ENCODE results near the gene SPOCK3. TPM values are rescaled to one million over a fixed set of nuclear protein-coding genes. Genes with fewer than 3 reads are reported as not detected.
"Not testable (repeated sequence)": the region's sequence is repeated elsewhere in the genome, so short reads cannot be mapped to it uniquely, and the experiment has no call there.

The SPOCK3 gene
- total RNA-seq, 2 experiments from 2014 or later: not detected

DNA sequence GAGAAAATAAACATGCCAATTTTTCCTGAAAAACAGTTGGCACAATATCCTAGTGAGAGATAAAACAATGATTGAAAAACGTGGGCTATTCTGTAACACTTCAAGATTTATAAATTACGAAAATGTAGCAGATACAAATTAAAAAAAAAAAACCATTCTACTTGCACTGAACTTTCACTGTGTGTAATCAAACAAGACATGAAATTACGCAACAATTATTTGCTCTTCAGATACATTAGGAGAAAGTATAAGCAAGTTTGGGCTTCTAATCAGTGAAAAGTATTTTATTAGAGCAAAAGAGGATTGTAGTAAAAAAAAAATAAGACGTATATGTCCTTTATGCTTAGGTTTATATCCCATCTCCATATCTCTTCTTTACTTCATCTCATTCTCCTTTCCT, 320.4 kb downstream of the SPOCK3 start:
- Mint-ChIP-seq H3K27ac (no peak overlapping the region), H3K9me3 (ENCODE audit: low read depth) (no peaks in the 10 kb centered on the region), H3K36me3 (ENCODE audit: low read depth) (no peaks in the 10 kb centered on the region), H3K27me3 (no peaks in the 10 kb centered on the region), H3K4me1 (no peaks in the 10 kb centered on the region), H3K4me3 (no peak overlapping the region)
- ChIA-PET CTCF (no interaction called here), POLR2A (no interaction called here)
- DNase-seq (no peak), ATAC-seq (no peak)
- intact Hi-C loops (cut with DNase I, micrococcal nuclease): no loop called here

- Mint-ChIP-seq H3K4me1 (no peaks in the 10 kb centered on the region), H3K27ac (no peak overlapping the region), H3K27me3 (no peaks in the 10 kb centered on the region), H3K36me3 (ENCODE audit: low read depth) (no peaks in the 10 kb centered on the region), H3K9me3 (ENCODE audit: low read depth) (peaks cover 3% of the 10 kb centered on the region), H3K4me3 (no peak overlapping the region)
- POLR2A ChIA-PET: no interaction called here
- intact Hi-C loops (cut with DNase I, micrococcal nuclease): no loop called here
- ATAC-seq (no peak), DNase-seq (no peak)
- CTCF ChIA-PET: no interaction called here
Observed at GRCh38 chr4:166903408-166903807, 330.9 kb downstream of the SPOCK3 start.

DNA sequence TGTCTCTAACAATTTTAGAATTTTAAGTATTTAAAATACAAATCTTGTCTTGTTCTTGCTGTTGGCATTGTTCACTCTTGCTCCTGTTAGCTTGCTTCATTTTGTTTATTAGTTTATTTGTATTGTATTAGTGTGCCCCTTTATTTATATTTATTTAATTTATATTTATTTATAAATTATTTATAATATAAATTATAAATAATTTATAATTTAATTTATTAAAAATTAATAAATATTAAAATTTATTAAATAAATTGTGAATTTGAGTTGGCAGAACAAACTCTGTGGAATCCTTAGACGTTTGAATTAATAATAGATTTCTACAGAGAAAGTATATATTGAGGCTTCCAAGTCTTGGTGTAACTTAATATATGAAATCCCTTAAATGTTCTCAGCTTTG, 331.4 kb downstream of the SPOCK3 start:
- Mint-ChIP-seq H3K27me3 (no peaks in the 10 kb centered on the region), H3K4me3 (no peak overlapping the region)

DNA sequence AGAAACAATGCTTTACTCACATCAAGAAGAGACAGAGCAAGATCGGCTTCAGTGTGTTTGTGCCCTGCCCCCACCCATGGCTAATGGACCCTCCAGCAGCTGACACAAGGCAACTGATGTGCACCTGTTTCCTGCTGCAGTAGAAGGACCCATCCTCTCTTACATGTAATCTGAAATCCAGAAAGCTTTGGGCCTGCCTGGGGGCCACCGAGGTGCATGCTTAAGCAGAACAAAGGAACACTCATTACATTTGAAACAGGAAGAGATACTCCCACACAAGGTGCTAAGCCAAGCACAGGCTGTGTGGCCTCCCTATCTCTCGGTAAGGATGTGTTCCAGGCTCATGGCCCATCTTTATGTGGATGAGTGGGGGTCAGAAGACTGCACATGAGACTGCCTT, 338.0 kb downstream of the SPOCK3 start:
- Mint-ChIP-seq H3K4me1 (no peaks in the 10 kb centered on the region), H3K27ac (no peak overlapping the region), H3K9me3 (ENCODE audit: low read depth) (peaks cover 7% of the 10 kb centered on the region), H3K4me3 (no peak overlapping the region), H3K27me3 (no peaks in the 10 kb centered on the region), H3K36me3 (ENCODE audit: low read depth) (no peaks in the 10 kb centered on the region)
- no peak for DNase-seq
- intact Hi-C loops (cut with DNase I, micrococcal nuclease): no loop called here
- ChIA-PET POLR2A (no interaction called here), CTCF (no interaction called here)
- no peak for ATAC-seq

More for the DNA sequence above, 331.4 kb downstream of the SPOCK3 start:
- Mint-ChIP-seq H3K4me1 (no peaks in the 10 kb centered on the region), H3K36me3 (ENCODE audit: low read depth) (no peaks in the 10 kb centered on the region), H3K27ac (no peak overlapping the region), H3K9me3 (ENCODE audit: low read depth) (peaks cover 5% of the 10 kb centered on the region)
- ChIA-PET POLR2A (no interaction called here), CTCF (no interaction called here)
- DNase-seq: no peak
- ATAC-seq: no peak
- intact Hi-C loops (cut with DNase I, micrococcal nuclease): no loop called here

DNA sequence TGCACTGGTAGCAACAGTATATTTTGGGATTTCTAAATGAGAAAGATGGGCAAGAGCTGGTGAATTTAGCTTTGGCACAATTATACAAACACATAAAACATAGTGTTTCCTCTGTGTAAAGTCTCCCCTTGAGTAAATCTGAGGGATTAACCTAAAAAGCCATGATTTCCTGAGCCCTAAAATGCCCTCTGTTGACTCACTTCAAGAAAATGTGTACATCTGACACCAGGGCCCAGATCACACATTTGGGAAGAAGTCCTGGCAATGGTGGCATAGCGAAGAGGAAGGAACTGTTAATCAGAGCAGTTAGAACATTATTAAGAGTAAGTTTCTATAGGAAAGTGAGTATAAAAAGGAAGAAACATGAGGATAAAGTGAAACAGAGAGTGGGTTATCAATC, 338.5 kb downstream of the SPOCK3 start:
- intact Hi-C loops (cut with DNase I, micrococcal nuclease): no loop called here
- peaks cover 7% of the 10 kb centered on the region for H3K9me3 Mint-ChIP-seq (ENCODE audit: low read depth)
- no peaks in the 10 kb centered on the region for H3K27me3 Mint-ChIP-seq
- ATAC-seq (no peak), DNase-seq (no peak)
- H3K4me1 Mint-ChIP-seq: no peaks in the 10 kb centered on the region
- ChIA-PET CTCF (no interaction called here), POLR2A (no interaction called here)
- no peak overlapping the region for H3K4me3 Mint-ChIP-seq
- H3K27ac Mint-ChIP-seq: no peak overlapping the region
- no peaks in the 10 kb centered on the region for H3K36me3 Mint-ChIP-seq (ENCODE audit: low read depth)

GRCh38 chr4:166887457-166887856, 346.8 kb downstream of the SPOCK3 start:
- no peaks in the 10 kb centered on the region for H3K27me3 Mint-ChIP-seq
- no peaks in the 10 kb centered on the region for H3K9me3 Mint-ChIP-seq (ENCODE audit: low read depth)
- no peaks in the 10 kb centered on the region for H3K4me1 Mint-ChIP-seq
- DNase-seq (no peak), ATAC-seq (no peak)
- no peak overlapping the region for H3K4me3 Mint-ChIP-seq
- CTCF ChIA-PET: no interaction called here
- H3K36me3 Mint-ChIP-seq (ENCODE audit: low read depth): no peaks in the 10 kb centered on the region
- POLR2A ChIA-PET: no interaction called here
- intact Hi-C loops (cut with DNase I, micrococcal nuclease): no loop called here
- no peak overlapping the region for H3K27ac Mint-ChIP-seq

GRCh38 chr4:166886718-166887117, 347.6 kb downstream of the SPOCK3 start:
- Mint-ChIP-seq H3K27me3 (no peaks in the 10 kb centered on the region), H3K27ac (no peak overlapping the region), H3K9me3 (ENCODE audit: low read depth) (no peaks in the 10 kb centered on the region), H3K4me1 (no peaks in the 10 kb centered on the region), H3K36me3 (ENCODE audit: low read depth) (no peaks in the 10 kb centered on the region), H3K4me3 (no peak overlapping the region)
- ChIA-PET POLR2A (no interaction called here), CTCF (no interaction called here)
- intact Hi-C loops (cut with DNase I, micrococcal nuclease): no loop called here
- ATAC-seq: no peak
- DNase-seq: no peak

- H3K27me3 Mint-ChIP-seq: no peaks in the 10 kb centered on the region
- H3K4me1 Mint-ChIP-seq: no peaks in the 10 kb centered on the region
- intact Hi-C loops (cut with DNase I, micrococcal nuclease): no loop called here
- no peak overlapping the region for H3K27ac Mint-ChIP-seq
- H3K9me3 Mint-ChIP-seq (ENCODE audit: low read depth): peaks cover 4% of the 10 kb centered on the region
- H3K36me3 Mint-ChIP-seq (ENCODE audit: low read depth): no peaks in the 10 kb centered on the region
- H3K4me3 Mint-ChIP-seq: no peak overlapping the region
- CTCF ChIA-PET: no interaction called here
- POLR2A ChIA-PET: no interaction called here
- no peak for DNase-seq
- ATAC-seq: no peak
Observed at GRCh38 chr4:166882221-166882620, 352.1 kb downstream of the SPOCK3 start.

DNA sequence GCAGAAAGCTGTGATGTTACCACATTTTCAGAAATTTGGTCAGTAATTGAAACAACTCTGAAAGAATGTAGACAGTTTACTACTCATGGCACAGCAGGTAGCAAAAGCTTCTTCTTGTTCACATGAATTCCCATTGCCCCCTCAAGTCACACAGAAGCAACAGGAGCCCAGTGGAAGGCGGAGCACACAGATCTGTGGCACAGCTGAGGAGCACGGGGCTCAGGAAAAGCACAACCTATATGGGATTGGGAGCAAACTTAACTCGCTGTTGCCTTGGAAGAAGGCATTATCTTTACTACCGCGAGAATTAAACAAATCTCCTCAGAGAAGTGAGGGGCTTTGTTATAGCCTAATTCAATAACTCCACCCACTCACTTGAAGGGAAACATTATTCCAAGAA, 358.5 kb downstream of the SPOCK3 start:
- no peaks in the 10 kb centered on the region for H3K27me3 Mint-ChIP-seq
- intact Hi-C loops (cut with DNase I, micrococcal nuclease): no loop called here
- no peaks in the 10 kb centered on the region for H3K36me3 Mint-ChIP-seq (ENCODE audit: low read depth)
- DNase-seq (no peak), ATAC-seq (no peak)
- ChIA-PET POLR2A (no interaction called here), CTCF (no interaction called here)
- no peaks in the 10 kb centered on the region for H3K4me1 Mint-ChIP-seq
- H3K9me3 Mint-ChIP-seq (ENCODE audit: low read depth): peaks cover 9% of the 10 kb centered on the region
- H3K27ac Mint-ChIP-seq: no peak overlapping the region
- H3K4me3 Mint-ChIP-seq: no peak overlapping the region

DNA sequence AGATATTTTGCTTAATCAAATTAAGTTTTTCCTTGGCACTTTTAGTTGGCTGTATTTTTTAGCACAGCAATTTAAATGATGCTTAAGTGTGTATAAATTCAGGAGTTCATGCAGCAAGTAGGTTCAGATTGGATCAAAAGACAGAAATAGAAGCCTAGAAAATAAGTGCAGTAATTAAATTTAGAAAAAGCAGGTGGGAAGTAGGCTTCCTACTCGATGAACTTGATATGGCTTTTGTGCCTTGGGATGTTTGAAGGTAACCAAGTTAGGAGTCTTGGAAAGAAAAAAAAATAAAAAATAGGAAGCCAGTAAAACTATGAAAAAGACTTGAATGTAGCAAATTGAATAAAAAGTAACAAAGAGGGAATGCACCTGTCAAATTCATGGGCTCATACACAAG, 372.3 kb downstream of the SPOCK3 start:
- ATAC-seq: no peak
- Mint-ChIP-seq H3K4me1 (no peaks in the 10 kb centered on the region), H3K27ac (no peak overlapping the region), H3K36me3 (ENCODE audit: low read depth) (no peaks in the 10 kb centered on the region), H3K9me3 (ENCODE audit: low read depth) (no peaks in the 10 kb centered on the region), H3K27me3 (no peaks in the 10 kb centered on the region), H3K4me3 (no peak overlapping the region)
- POLR2A ChIA-PET: no interaction called here
- intact Hi-C loops (cut with DNase I, micrococcal nuclease): no loop called here
- DNase-seq: no peak
- CTCF ChIA-PET: no interaction called here

- H3K9me3 Mint-ChIP-seq (ENCODE audit: low read depth); H3K36me3 Mint-ChIP-seq (ENCODE audit: low read depth); H3K4me1 Mint-ChIP-seq; H3K27ac Mint-ChIP-seq; ATAC-seq; H3K4me3 Mint-ChIP-seq; DNase-seq; CTCF ChIA-PET; H3K27me3 Mint-ChIP-seq; POLR2A ChIA-PET; intact Hi-C loops (cut with DNase I, micrococcal nuclease): not testable (repeated sequence)
Observed at GRCh38 chr4:166850398-166850797, 383.9 kb downstream of the SPOCK3 start.

GRCh38 chr4:166846939-166847338, 387.4 kb downstream of the SPOCK3 start:
- intact Hi-C loops (cut with DNase I, micrococcal nuclease): no loop called here
- ATAC-seq (no peak), DNase-seq (no peak)
- Mint-ChIP-seq H3K4me3 (no peak overlapping the region), H3K4me1 (no peaks in the 10 kb centered on the region), H3K36me3 (ENCODE audit: low read depth) (no peaks in the 10 kb centered on the region), H3K9me3 (ENCODE audit: low read depth) (no peaks in the 10 kb centered on the region), H3K27ac (no peak overlapping the region), H3K27me3 (no peaks in the 10 kb centered on the region)
- ChIA-PET POLR2A (no interaction called here), CTCF (no interaction called here)

- ChIA-PET CTCF (no interaction called here), POLR2A (no interaction called here)
- Mint-ChIP-seq H3K4me1 (no peaks in the 10 kb centered on the region), H3K9me3 (ENCODE audit: low read depth) (peaks cover 11% of the 10 kb centered on the region), H3K36me3 (ENCODE audit: low read depth) (no peaks in the 10 kb centered on the region), H3K27ac (no peak overlapping the region), H3K27me3 (no peaks in the 10 kb centered on the region), H3K4me3 (no peak overlapping the region)
- intact Hi-C loops (cut with DNase I, micrococcal nuclease): no loop called here
- no peak for ATAC-seq
- no peak for DNase-seq
Observed at GRCh38 chr4:166842795-166843261, 391.5 kb downstream of the SPOCK3 start.
